Vagina (tissue), 2 donors: ENCODE measurements around the gene CDHR1.

Experiments used
- POLR2A ChIP-seq, 2 donors: fragments of 450-650 bp; IDR thresholded peaks; one replicate each; pipeline ENCODE4 v1.6.1; 2017; ENCODE audit warnings: antibody characterized with exemption in 2 of 2, mild to moderate bottlenecking in 2 of 2, moderate library complexity in 2 of 2
- POLR2AphosphoS5 ChIP-seq, 2 donors: sonication (generic); formaldehyde crosslinking; IDR thresholded peaks; one replicate each; pipeline ENCODE4 v1.9.0; 2017; ENCODE audit warnings: antibody characterized with exemption in 2 of 2, mild to moderate bottlenecking in 2 of 2, low read depth in 1 of 2; ENCODE audit not compliant: insufficient read depth in 1 of 2
- TF ChIP-seq, protein P1 (sequence below), 3 experiments: fragments of 450-650 bp in 2 of 3; fragments of 200-600 bp in 1 of 3; sonication (generic) in 1 of 3; IDR thresholded peaks; one replicate each; pipeline ENCODE4 v1.5.1; 2017 to 2019; ENCODE audit warnings: antibody characterized with exemption in 3 of 3, mild to moderate bottlenecking in 2 of 3, moderate library complexity in 2 of 3

DNA sequence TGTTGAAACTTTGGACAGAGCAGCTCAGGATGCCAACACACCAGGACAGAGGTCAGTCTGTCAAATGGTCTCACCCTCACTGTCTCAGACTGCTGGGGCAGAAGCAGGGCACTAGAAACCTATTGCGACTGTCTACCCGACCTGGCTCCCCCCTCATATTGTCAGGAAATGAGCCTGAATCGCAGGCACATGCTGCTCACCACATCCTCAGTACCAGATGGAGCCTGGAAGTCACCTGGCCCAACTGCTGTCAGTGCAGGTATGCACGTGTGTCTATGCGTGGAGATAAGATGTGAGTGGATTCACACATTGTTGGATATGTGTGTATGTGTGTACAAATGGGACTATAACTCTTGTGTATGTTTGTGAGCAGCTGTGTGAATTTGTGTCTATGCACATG, 3.2 kb upstream of the CDHR1 start:
- TF ChIP-seq, protein P1, sequence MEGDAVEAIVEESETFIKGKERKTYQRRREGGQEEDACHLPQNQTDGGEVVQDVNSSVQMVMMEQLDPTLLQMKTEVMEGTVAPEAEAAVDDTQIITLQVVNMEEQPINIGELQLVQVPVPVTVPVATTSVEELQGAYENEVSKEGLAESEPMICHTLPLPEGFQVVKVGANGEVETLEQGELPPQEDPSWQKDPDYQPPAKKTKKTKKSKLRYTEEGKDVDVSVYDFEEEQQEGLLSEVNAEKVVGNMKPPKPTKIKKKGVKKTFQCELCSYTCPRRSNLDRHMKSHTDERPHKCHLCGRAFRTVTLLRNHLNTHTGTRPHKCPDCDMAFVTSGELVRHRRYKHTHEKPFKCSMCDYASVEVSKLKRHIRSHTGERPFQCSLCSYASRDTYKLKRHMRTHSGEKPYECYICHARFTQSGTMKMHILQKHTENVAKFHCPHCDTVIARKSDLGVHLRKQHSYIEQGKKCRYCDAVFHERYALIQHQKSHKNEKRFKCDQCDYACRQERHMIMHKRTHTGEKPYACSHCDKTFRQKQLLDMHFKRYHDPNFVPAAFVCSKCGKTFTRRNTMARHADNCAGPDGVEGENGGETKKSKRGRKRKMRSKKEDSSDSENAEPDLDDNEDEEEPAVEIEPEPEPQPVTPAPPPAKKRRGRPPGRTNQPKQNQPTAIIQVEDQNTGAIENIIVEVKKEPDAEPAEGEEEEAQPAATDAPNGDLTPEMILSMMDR (IDR thresholded peaks at IDR 0.05), result no peak
- no peak for TF ChIP-seq POLR2A (IDR thresholded peaks at IDR 0.05)
- no peak for TF ChIP-seq POLR2AphosphoS5 (IDR thresholded peaks at IDR 0.05; ENCODE audit: insufficient read depth in 1 of 2, low read depth in 1 of 2)
